HepG2 (cell line): ENCODE measurements around the gene GPER1. TPM values are rescaled to one million over a fixed set of nuclear protein-coding genes. Genes with fewer than 3 reads are reported as not detected.

ENCODE experiments used
- ATAC-seq: fragments of 200-7000 bp; cut with Tn5 transposase; 3 replicates; pipeline ENCODE4 v1.9.1; 2020; ENCODE audit warnings: mild to moderate bottlenecking, moderate library complexity
- BruUV-seq: library from RNA; stranded (reverse); fragments of 400-500 nt; replicated peaks from 2 replicates; lab custom pipeline; 2021; lab: Mats Ljungman, UMichigan
- CTCF ChIA-PET: fragments of 300-600 bp; formaldehyde crosslinking; extraction: SDS; loops from one replicate; lab custom pipeline; 2021; ENCODE audit warnings: low total read pairs, inconsistent platforms, low intra/inter-chr PET ratio; lab: Yijun Ruan, JAX
- POLR2A ChIA-PET: fragments of 350-600 bp; sonication (Branson Sonifier 250); formaldehyde crosslinking; loops from one replicate; lab custom pipeline; 2020; ENCODE audit warnings: antibody characterized with exemption, inconsistent platforms; lab: Yijun Ruan, JAX
- DNase-seq: peaks from one replicate; pipeline ENCODE4 v3.0.0-alpha.2; 2015; ENCODE audit warnings: low spot score
- FAIRE-seq: peaks from 3 replicates; lab custom pipeline; 2011; peaks lifted over from hg19 to GRCh38; lab: Jason Lieb, UNC
- H2AFZ ChIP-seq: one replicate; pipeline ENCODE4 v1.6.1; 2011; ENCODE audit warnings: low read length, inconsistent platforms
- H3K27ac ChIP-seq: fragments of 300-600 bp; 3 replicates; pipeline ENCODE4 v1.8.0; 2011; ENCODE audit warnings: mixed run types, mild to moderate bottlenecking, mixed read lengths, low read length, inconsistent platforms; ENCODE audit not compliant: insufficient read depth; ENCODE audit errors: extremely low read length
- H3K27me3 ChIP-seq, 2 experiments: fragments of 200-600 bp in 1 of 2; 2 replicates in 1 of 2; 3 replicates in 1 of 2; pipeline versions ENCODE4 v1.6.0 to v1.8.0; 2011; ENCODE audit warnings: low read length in 2 of 2, mild to moderate bottlenecking in 2 of 2, moderate library complexity in 2 of 2, inconsistent platforms in 1 of 2; ENCODE audit not compliant: insufficient read depth in 2 of 2, control insufficient read depth in 1 of 2
- H3K36me3 ChIP-seq, 2 experiments: fragments of 200-600 bp in 1 of 2; replicated peaks in 1 of 2; 2 replicates in 1 of 2; 3 replicates in 1 of 2; pipeline versions ENCODE4 v1.5.1 to v1.8.0; 2011; ENCODE audit warnings: low read length in 2 of 2, inconsistent platforms in 1 of 2; ENCODE audit not compliant: insufficient read depth in 2 of 2, control insufficient read depth in 1 of 2
- H3K4me1 ChIP-seq: 2 replicates; pipeline ENCODE4 v1.5.1; 2012; ENCODE audit warnings: low read length, inconsistent platforms; ENCODE audit not compliant: insufficient read depth
- H3K4me2 ChIP-seq: 2 replicates; pipeline ENCODE4 v1.6.0; 2011; ENCODE audit warnings: low read depth, low read length, inconsistent platforms
- H3K4me3 ChIP-seq, 3 experiments: fragments of 200-600 bp in 1 of 3; sonication (generic), shearing (Covaris generic) in 1 of 3; replicated peaks in 1 of 3; 2 replicates each; pipeline ENCODE4 v1.5.1; 2011 to 2016; ENCODE audit warnings: low read length in 3 of 3, inconsistent platforms in 2 of 3, low read depth in 2 of 3, mild to moderate bottlenecking in 2 of 3, control low read depth in 1 of 3, mixed read lengths in 1 of 3; ENCODE audit not compliant: insufficient read depth in 1 of 3
- H3K79me2 ChIP-seq: one replicate; pipeline ENCODE4 v1.6.1; 2011; ENCODE audit warnings: low read length, inconsistent platforms; ENCODE audit not compliant: insufficient read depth
- H3K9ac ChIP-seq: 2 replicates; pipeline ENCODE4 v1.6.0; 2011; ENCODE audit warnings: mild to moderate bottlenecking, low read depth, low read length, inconsistent platforms; ENCODE audit not compliant: insufficient read depth
- H3K9me3 ChIP-seq: 2 replicates; pipeline ENCODE4 v1.5.1; 2012; ENCODE audit warnings: mild to moderate bottlenecking, low read length
- H4K20me1 ChIP-seq: 2 replicates; pipeline ENCODE4 v1.6.0; 2011; ENCODE audit warnings: inconsistent platforms, mild to moderate bottlenecking, low read length, moderate library complexity; ENCODE audit not compliant: insufficient read depth
- AGO2 ChIP-seq: fragments of 200-400 bp; formaldehyde crosslinking; optimal IDR thresholded peaks from 2 replicates; pipeline ENCODE3; 2017; ENCODE audit warnings: mild to moderate bottlenecking, low read depth, low read length, moderate library complexity
- MBD4 ChIP-seq: IDR thresholded peaks from 2 replicates; pipeline ENCODE4 v1.6.1; 2012; ENCODE audit warnings: low read length, inconsistent platforms, borderline replicate concordance
- SNAI1 ChIP-seq: sonication (generic); formaldehyde crosslinking; IDR thresholded peaks from 2 replicates; pipeline ENCODE4 v1.5.0; 2020; ENCODE audit warnings: mild to moderate bottlenecking, missing genetic modification reagents, borderline replicate concordance
- ZIK1 ChIP-seq: sonication (generic); formaldehyde crosslinking; IDR thresholded peaks from 2 replicates; pipeline ENCODE4 v1.5.0; 2020; ENCODE audit warnings: mild to moderate bottlenecking, low read depth, missing genetic modification reagents, borderline replicate concordance
- ZNF296 ChIP-seq: sonication (generic); formaldehyde crosslinking; conservative IDR thresholded peaks from 2 replicates; pipeline ENCODE4 v1.5.0; 2020; ENCODE audit warnings: mild to moderate bottlenecking, missing genetic modification reagents
- ZNF331 ChIP-seq: sonication (generic); formaldehyde crosslinking; IDR thresholded peaks from 2 replicates; pipeline ENCODE4 v1.4.0; 2020; ENCODE audit warnings: missing genetic modification reagents
- WGBS: methylation state at CpG from one replicate; pipeline ENCODE4 v1.1.6; 2017; ENCODE audit warnings: low lambda C conversion rate; 5-methylcytosine and 5-hydroxymethylcytosine counted together
- in situ Hi-C: cut with HindIII; loops from 2 replicates; pipeline ENCODE4 v1.10.0; 2017; ENCODE audit warnings: low pct_unique_long_range_greater_than_20kb; ENCODE audit not compliant: extremely low pct_ligation_motif_present
- intact Hi-C: fragments of 100-400 bp; cut with micrococcal nuclease; formaldehyde crosslinking; loops from one replicate; pipeline ENCODE4 v1.10.0; 2022; ENCODE audit not compliant: unreplicated experiment
- polyA plus RNA-seq, 8 experiments: library from polyadenylated mRNA; depleted of rRNA in 3 of 8; stranded (reverse) in 7 of 8; unstranded in 1 of 8; fragments of >200 nt; fragmentation: Illumina TruSeq in 4 of 8; extraction: Trizol in 4 of 8; gene quantifications; 2 replicates each; pipeline versions ENCODE4 v1.2.1 to v1.2.3, GENCODE V29; 2011 to 2016; ENCODE audit warnings: low read depth in 4 of 8, missing spikeins in 1 of 8, mixed read lengths in 1 of 8; ENCODE audit not compliant: insufficient read depth in 1 of 8
- total RNA-seq, 5 experiments: library from RNA; depleted of rRNA; stranded (reverse); fragments of >200 nt; fragmentation: Illumina TruSeq; extraction: Trizol; gene quantifications; 2 replicates each; pipeline ENCODE4 v1.2.3, GENCODE V29; 2016; ENCODE audit warnings: low read depth in 1 of 5
- TF ChIP-seq, protein P1 (sequence below): IDR thresholded peaks from 2 replicates; pipeline ENCODE4 v1.6.1; 2016
- TF ChIP-seq, protein P2 (sequence below): sonication (generic); formaldehyde crosslinking; conservative IDR thresholded peaks from 2 replicates; pipeline ENCODE4 v1.8.0; 2022; ENCODE audit warnings: mild to moderate bottlenecking, moderate library complexity, missing genetic modification reagents

The GPER1 gene
- total and polyA plus RNA-seq, 2 of the 13 experiments (the other 11 are each of a cell fraction or from before 2014, with no cell fraction given), result 12.7 to 19.7 TPM

DNA sequence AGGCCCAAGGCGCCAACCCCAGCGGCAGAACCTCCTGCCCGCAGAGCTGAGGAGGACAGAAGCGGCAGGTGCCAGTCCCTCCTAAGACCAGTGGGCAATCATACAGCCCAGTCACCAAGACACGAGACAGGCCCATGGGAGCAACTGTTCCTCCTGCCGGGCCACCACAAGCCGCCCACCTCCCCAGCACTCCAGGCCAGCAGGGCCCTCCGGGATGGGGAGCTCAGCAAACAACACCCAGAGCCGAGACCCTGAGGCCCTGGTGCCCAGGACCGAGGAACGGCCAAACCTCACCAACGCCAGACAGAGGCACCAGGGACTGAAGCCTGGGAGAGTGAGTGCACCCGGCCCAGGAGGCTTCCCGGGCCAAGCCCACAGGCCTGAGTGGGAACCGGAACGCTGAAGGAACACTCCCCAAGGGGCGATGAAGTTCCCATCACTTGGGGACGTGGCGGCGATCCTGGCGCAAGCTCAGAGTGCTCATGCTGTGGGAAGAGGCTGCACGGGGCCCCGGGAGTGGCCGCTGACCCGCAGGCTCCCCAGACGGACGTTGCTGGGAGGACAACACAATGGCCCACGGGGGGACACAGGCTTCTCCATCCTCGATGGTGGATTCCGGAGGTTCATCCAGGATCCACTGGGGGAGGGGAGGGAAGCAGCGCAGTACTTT is 35.1 kb downstream of the GPER1 start:
- CTCF ChIA-PET, result interaction anchor here (1.1 to 2.2 kb wide), 3 partner anchors 36 to 130 kb away, joined by 3 to 10 read pairs (median 4); no protein-coding TSS in a partner anchor
- intact Hi-C loops, result loop anchor here (1.0 kb wide), 1 partner anchor 36 kb away; no protein-coding TSS in a partner anchor
- BruUV-seq, result no TSS peak

More for the DNA sequence above, 35.1 kb downstream of the GPER1 start:
- Histone ChIP-seq H3K27me3 (no peaks in the 10 kb centered on the region), H2AFZ (no peak overlapping the region), H3K36me3 (peaks cover 12 to 27% of the 10 kb centered on the region in 2 experiments; a peak in 4 of 5 replicates), H3K4me3 (no peak overlapping the region), H3K9ac (no peak overlapping the region), H3K4me2 (no peak overlapping the region), H3K27ac (no peak overlapping the region), H3K79me2 (peaks cover 18% of the 10 kb centered on the region), H3K4me1 (no peaks in the 10 kb centered on the region), H4K20me1 (no peaks in the 10 kb centered on the region), H3K9me3 (no peaks in the 10 kb centered on the region)
- in situ Hi-C loops, result no loop called here
- DNase-seq (no peak), ATAC-seq (no peak), FAIRE-seq (no peak)
- WGBS, result 97% methylated on average over 22 of the region's 31 CpGs
- TF ChIP-seq AGO2 (peak; percentile 20), ZNF331 (no peak), ZNF296 (CRISPR knock-in tag) (no peak), ZIK1 (no peak), MBD4 (no peak), SNAI1 (CRISPR knock-in tag) (no peak)
- TF ChIP-seq, protein P1, sequence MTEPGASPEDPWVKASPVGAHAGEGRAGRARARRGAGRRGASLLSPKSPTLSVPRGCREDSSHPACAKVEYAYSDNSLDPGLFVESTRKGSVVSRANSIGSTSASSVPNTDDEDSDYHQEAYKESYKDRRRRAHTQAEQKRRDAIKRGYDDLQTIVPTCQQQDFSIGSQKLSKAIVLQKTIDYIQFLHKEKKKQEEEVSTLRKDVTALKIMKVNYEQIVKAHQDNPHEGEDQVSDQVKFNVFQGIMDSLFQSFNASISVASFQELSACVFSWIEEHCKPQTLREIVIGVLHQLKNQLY (CRISPR knock-in tag), result no peak
- TF ChIP-seq, protein P2, sequence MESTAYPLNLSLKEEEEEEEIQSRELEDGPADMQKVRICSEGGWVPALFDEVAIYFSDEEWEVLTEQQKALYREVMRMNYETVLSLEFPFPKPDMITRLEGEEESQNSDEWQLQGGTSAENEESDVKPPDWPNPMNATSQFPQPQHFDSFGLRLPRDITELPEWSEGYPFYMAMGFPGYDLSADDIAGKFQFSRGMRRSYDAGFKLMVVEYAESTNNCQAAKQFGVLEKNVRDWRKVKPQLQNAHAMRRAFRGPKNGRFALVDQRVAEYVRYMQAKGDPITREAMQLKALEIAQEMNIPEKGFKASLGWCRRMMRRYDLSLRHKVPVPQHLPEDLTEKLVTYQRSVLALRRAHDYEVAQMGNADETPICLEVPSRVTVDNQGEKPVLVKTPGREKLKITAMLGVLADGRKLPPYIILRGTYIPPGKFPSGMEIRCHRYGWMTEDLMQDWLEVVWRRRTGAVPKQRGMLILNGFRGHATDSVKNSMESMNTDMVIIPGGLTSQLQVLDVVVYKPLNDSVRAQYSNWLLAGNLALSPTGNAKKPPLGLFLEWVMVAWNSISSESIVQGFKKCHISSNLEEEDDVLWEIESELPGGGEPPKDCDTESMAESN (CRISPR knock-in tag), result no peak
- POLR2A ChIA-PET, result interaction anchor here (1.0 to 1.8 kb wide), 4 partner anchors 21 to 35 kb away, joined by 3 to 8 read pairs (median 4); partner anchors contain the start of gene GPER1
